Purkinje cell (primary cell): ENCODE data around the gene PCDHB13. TPM values are rescaled to one million over a fixed set of nuclear protein-coding genes. Genes with fewer than 3 reads are reported as not detected.

Source experiments
- polyA plus RNA-seq: library from polyadenylated mRNA; unstranded; fragments of >200 nt; fragmentation: Nextera tagmentation; gene quantifications from 2 replicates; pipeline ENCODE4 v1.2.1, GENCODE V29; 2014

Gene PCDHB13
- 2.0 and 5.2 TPM in 2 replicates for polyA plus RNA-seq

DNA sequence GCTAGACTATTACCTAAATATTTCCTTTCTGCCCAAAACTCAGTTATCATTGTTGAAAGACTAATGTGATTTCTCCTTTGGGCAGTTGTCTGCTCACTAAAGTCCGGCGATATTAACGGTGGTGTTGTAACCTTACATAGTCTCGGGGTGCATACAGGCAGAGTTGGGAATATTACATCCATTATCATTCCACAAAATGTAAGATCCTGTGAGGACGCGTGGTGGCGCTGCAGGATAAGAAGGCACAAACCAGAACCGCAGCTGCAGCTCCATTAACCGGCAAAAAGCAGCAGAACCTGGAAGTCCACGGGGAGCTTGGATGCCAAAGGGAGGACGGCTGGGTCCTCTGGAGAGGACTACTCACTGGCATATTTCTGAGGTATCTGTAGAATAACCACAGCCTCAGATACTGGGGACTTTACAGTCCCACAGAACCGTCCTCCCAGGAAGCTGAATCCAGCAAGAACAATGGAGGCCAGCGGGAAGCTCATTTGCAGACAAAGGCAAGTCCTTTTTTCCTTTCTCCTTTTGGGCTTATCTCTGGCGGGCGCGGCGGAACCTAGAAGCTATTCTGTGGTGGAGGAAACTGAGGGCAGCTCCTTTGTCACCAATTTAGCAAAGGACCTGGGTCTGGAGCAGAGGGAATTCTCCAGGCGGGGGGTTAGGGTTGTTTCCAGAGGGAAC, at the start of gene PCDHB13:
Gene PCDHB13, plus strand, starts transcription at position 264 of the 684 bp plus-strand sequence. Its CDS starts 205 bp downstream, at position 469.

DNA sequence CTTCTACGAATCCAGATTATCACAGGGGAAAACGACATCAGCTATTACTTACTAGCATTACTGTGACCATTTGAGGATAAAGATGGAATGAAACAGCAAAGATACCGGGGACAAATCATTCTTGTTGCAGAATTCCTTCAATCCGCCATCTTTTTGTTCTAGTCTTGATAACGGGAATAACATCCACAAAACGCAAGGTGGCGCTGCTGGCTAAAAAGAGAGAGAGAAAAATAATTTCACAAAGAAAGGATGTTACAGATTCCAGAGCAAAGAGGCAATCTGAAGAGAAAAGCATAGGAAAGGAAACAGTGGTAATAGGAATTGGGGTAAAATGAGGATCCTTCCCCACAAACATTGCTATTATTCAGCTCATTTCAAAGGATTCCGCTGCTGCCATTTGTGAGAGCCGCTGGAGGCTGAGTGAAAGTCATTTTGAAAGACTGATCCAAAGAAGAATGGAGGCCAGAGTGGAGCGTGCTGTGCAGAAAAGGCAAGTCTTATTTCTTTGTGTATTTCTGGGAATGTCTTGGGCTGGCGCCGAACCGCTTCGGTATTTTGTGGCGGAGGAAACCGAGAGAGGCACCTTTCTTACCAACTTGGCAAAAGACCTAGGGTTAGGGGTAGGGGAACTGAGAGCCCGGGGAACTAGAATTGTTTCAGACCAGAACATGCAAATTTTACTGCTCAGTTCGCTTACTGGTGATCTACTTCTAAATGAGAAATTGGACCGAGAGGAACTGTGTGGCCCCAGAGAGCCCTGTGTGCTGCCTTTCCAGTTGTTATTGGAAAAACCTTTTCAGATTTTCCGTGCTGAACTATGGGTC, 41.1 kb upstream of the PCDHB13 start, which contains the start of gene PCDHB7:
Gene PCDHB7, plus strand, starts transcription at position 264 of the 824 bp plus-strand sequence. Its CDS starts 192 bp downstream, at position 456.

DNA sequence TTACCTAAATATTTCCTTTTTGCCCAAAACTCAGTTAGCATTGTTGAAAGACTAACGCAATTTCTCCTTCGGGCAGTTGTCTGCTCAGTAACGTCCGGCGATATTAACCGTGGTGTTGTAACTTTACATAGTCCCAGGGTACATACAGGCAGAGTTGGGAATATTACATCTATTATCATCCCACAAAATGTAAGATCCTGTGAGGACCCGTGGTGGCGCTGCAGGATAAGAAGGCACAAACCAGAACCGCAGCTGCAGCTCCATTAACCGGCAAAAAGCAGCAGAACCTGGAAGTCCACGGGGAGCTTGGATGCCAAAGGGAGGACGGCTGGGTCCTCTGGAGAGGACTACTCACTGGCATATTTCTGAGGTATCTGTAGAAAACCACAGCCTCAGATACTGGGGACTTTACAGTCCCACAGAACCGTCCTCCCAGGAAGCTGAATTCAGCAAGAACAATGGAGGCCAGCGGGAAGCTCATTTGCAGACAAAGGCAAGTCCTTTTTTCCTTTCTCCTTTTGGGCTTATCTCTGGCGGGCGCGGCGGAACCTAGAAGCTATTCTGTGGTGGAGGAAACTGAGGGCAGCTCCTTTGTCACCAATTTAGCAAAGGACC, 36.0 kb upstream of the PCDHB13 start, which contains the start of gene PCDHB8:
Gene PCDHB8, plus strand, starts transcription at position 214 of the 615 bp plus-strand sequence. Its CDS starts 245 bp downstream, at position 459.

DNA sequence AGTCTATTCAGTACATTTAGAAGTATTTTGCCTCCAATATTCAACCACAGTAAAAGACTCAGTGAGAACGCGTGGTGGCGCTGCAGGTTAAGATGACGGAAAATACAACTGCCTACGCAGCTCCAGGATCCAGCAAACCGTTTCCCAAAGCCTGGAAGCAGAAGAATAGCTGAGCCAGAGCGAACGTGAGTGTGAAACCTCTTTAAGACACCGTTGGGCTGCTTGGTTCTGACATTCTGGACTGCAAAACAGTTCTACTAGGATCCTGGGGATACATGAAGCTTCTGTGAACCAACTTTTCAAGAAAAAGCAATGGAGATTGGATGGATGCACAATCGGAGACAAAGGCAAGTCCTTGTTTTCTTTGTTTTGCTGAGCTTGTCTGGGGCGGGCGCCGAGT, 31.5 kb upstream of the PCDHB13 start, which contains the start of gene PCDHB16:
Gene PCDHB16, plus strand, starts transcription at position 140 of the 400 bp plus-strand sequence. Its CDS starts 173 bp downstream, at position 313.

DNA sequence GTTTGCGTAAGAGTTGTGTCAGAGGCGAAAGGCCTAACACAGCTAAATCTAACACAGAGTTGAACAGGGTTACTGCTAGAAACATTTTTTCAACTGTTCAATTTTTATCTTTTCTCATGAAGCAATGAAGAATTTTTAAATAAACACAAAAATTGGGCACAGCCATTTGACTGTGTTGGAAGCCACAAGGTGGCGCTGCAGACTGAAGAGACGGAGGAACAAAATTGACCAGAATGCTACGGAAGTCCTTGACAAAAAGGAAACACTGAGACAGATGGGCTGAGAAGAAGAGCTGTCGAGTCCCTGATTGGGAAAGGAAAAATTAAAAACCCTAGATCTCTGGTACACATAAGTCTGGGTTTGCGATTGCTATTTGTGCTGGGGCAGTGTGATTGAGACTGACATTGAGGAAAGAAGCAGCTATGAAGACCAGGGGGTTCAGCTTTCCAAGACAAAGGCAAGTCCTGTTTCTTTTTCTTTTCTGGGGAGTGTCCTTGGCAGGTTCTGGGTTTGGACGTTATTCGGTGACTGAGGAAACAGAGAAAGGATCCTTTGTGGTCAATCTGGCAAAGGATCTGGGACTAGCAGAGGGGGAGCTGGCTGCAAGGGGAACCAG, 26.7 kb upstream of the PCDHB13 start, which contains the start of gene PCDHB9:
Gene PCDHB9, plus strand, starts transcription at position 265 of the 616 bp plus-strand sequence. Its CDS starts 158 bp downstream, at position 423.

DNA sequence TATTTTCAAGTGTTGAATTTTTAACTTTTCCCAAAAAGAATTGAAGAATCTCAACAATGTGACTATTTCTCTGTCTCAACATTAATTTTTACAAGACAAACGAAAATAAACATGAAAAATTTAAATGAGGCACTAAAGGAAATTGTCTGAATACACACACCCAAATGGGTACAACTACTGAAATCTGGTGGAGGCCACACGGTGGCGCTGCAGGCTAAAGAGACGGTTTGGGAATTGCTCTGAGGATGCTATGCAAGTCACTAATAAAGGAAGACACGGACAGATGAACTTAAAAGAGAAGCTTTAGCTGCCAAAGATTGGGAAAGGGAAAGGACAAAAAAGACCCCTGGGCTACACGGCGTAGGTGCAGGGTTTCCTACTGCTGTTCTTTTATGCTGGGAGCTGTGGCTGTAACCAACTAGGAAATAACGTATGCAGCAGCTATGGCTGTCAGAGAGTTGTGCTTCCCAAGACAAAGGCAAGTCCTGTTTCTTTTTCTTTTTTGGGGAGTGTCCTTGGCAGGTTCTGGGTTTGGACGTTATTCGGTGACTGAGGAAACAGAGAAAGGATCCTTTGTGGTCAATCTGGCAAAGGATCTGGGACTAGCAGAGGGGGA, 21.5 kb upstream of the PCDHB13 start, which contains the start of gene PCDHB10:
Gene PCDHB10, plus strand, starts transcription at position 244 of the 616 bp plus-strand sequence. Its CDS starts 200 bp downstream, at position 444.

DNA sequence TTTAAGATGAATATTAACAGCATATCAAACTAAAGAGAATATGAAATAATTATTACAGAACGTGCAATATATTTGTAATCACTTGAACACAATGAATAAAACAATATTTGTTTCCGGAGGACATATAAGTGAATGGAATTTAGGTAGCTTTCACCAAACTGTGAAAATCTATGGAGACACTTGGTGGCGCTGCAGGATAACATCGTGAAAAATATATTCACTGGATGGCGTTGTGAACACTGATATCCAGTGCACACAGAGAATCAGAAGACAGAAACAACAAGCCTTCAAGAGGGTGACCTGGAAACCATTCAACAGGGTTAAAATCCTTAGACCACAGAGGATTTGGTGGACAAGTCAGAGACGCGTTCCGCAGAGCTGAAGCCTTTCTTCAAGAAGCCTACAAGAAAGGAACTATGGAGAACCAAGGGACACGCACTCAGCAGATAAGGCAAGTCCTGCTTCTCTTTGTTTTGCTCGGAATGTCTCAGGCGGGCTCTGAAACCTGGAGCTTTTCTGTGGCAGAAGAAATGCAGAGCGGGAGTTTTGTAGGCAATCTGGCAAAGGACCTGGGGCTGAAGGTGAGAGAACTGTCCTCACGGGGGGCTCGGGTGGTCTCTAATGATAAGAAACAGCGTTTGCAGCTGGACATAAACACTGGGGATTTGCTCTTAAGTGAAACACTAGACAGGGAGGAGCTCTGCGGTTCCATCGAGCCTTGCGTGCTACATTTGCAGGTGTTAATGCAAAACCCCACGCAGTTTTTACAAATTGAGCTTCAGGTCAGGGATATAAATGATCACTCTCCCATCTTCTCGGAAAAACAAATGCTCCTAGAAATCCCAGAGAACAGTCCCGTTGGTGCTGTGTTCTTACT, 14.1 kb upstream of the PCDHB13 start, which contains the start of gene PCDHB11:
Gene PCDHB11, plus strand, starts transcription at position 269 of the 877 bp plus-strand sequence. Its CDS starts 148 bp downstream, at position 417.

DNA sequence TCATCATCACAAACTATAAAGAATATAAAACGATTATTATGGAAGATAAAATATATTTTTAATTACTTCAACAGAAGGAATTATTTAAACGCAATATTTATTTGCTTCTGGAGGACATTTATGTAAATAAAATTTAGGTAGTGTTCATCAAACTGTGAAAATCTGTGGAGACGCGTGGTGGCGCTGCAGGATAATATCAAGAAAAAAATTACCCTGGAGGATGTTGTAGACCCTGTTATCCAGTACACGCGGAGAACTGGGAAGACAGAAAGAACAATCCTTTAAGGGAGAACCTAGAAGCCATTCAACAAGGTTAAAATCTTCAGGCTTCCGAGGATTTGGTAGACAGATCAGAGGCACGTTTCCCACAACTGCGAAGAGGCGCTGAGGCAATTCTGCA, 5.2 kb upstream of the PCDHB13 start, which contains the start of gene PCDHB12:
Gene PCDHB12, plus strand, starts transcription at position 242 of the 400 bp plus-strand sequence. CDS start 189 bp downstream, outside the sequence.

DNA sequence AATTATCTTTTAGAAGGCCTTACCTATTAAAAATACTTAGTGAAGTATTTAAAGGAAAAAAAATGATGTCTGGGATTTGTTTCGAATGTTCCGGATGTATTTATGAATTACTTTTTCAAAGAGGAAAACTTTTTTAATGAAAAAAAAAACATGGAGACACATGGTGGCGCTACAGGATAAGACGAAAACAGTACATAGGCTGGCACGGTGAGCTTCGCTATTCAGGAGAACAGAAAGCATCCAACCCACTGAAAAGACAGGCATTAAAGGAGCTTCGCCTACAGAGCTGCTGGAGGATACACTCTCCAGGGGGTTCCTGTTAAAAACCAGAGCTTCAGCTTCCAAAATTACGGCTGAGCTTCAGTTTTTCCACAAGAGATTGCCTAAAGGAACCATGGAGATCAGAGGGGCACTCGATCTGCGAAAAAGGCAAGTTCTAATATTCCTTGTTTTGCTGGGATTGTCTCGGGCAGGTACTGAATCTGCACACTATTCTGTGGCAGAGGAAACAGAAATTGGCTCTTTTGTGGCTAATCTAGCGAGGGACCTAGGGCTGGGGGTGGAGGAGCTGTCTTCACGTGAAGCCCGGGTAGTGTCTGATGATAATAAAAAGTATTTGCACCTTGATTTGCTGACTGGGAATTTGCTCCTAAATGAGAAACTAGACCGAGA, 9.5 kb downstream of the PCDHB13 start, which contains the start of gene PCDHB14:
Gene PCDHB14, plus strand, starts transcription at position 232 of the 672 bp plus-strand sequence. Its CDS starts 163 bp downstream, at position 395.

DNA sequence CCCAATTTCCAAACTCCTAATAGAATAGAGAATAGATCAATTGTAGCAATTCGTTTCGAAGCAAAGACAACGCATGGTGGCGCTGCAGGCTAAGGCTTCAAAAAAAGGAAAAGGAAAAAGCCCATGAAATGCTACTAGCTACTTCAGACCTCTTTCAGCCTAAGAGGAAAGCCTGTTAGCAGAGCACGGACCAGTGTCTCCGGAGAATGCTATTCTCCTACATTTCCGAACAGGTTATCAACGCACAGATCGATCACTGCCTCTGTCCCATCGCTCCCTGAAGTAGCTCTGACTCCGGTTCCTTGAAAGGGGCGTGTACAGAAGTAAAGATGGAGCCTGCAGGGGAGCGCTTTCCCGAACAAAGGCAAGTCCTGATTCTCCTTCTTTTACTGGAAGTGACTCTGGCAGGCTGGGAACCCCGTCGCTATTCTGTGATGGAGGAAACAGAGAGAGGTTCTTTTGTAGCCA, 31.6 kb downstream of the PCDHB13 start, which contains the start of gene PCDHB15:
Gene PCDHB15, plus strand, starts transcription at position 146 of the 468 bp plus-strand sequence. Its CDS starts 184 bp downstream, at position 330.

Other genes with a start within 250 kb of the PCDHB13 start
- 22.6 and 36.9 TPM in 2 replicates for gene PCDHAC2, start 247.4 kb upstream of the PCDHB13 start, polyA plus RNA-seq
- gene PCDHB1, start 162.5 kb upstream of the PCDHB13 start, polyA plus RNA-seq: not detected in 2 replicates
- 4.7 and 8.3 TPM in 2 replicates for gene PCDHB2, start 119.3 kb upstream of the PCDHB13 start, polyA plus RNA-seq
- gene PCDHB3, start 113.4 kb upstream of the PCDHB13 start, polyA plus RNA-seq: 3.7 and 7.5 TPM in 2 replicates
- gene PCDHB4, start 92.1 kb upstream of the PCDHB13 start, polyA plus RNA-seq: 6.0 and 16.8 TPM in 2 replicates
- 2.1 and 4.8 TPM in 2 replicates for gene PCDHB5, start 78.7 kb upstream of the PCDHB13 start, polyA plus RNA-seq
- gene PCDHB6, start 63.9 kb upstream of the PCDHB13 start, polyA plus RNA-seq: 1.0 and 1.4 TPM in 2 replicates
- gene PCDHB7, start 41.3 kb upstream of the PCDHB13 start, polyA plus RNA-seq: 0.78 TPM in 1 of 2 replicates, not detected in the other
- not detected in 2 replicates for gene PCDHB8, start 36.1 kb upstream of the PCDHB13 start, polyA plus RNA-seq
- 0.09 and 0.70 TPM in 2 replicates for gene PCDHB16, start 31.5 kb upstream of the PCDHB13 start, polyA plus RNA-seq
- gene PCDHB9, start 26.8 kb upstream of the PCDHB13 start, polyA plus RNA-seq: 0.21 and 0.81 TPM in 2 replicates
- 1.2 and 3.6 TPM in 2 replicates for gene PCDHB10, start 21.6 kb upstream of the PCDHB13 start, polyA plus RNA-seq
- 1.1 and 1.6 TPM in 2 replicates for gene PCDHB11, start 14.3 kb upstream of the PCDHB13 start, polyA plus RNA-seq
- gene PCDHB12, start 5.2 kb upstream of the PCDHB13 start, polyA plus RNA-seq: 2.6 and 2.8 TPM in 2 replicates
- gene PCDHB14, start 9.4 kb downstream of the PCDHB13 start, polyA plus RNA-seq: 5.3 and 5.4 TPM in 2 replicates
- gene PCDHB15, start 31.5 kb downstream of the PCDHB13 start, polyA plus RNA-seq: 28.7 and 30.0 TPM in 2 replicates
- gene SLC25A2, start 90.1 kb downstream of the PCDHB13 start, polyA plus RNA-seq: not detected in 2 replicates
- 374 and 453 TPM in 2 replicates for gene TAF7, start 106.9 kb downstream of the PCDHB13 start, polyA plus RNA-seq
- 0.69 TPM in 1 of 2 replicates, not detected in the other for gene PCDHGA1, start 116.6 kb downstream of the PCDHB13 start, polyA plus RNA-seq
- gene PCDHGA2, start 124.8 kb downstream of the PCDHB13 start, polyA plus RNA-seq: 1.9 TPM in 1 of 2 replicates, not detected in the other
- gene PCDHGA3, start 129.9 kb downstream of the PCDHB13 start, polyA plus RNA-seq: 1.3 and 4.3 TPM in 2 replicates
- not detected in 2 replicates for gene PCDHGB1, start 136.2 kb downstream of the PCDHB13 start, polyA plus RNA-seq
- 0.27 TPM in 1 of 2 replicates, not detected in the other for gene PCDHGA4, start 141.1 kb downstream of the PCDHB13 start, polyA plus RNA-seq
- 0.08 and 2.9 TPM in 2 replicates for gene PCDHGB2, start 146.1 kb downstream of the PCDHB13 start, polyA plus RNA-seq
- gene PCDHGA5, start 150.2 kb downstream of the PCDHB13 start, polyA plus RNA-seq: 2.2 and 2.5 TPM in 2 replicates
- gene PCDHGB3, start 156.3 kb downstream of the PCDHB13 start, polyA plus RNA-seq: 0.06 and 1.2 TPM in 2 replicates
- 0.30 and 0.60 TPM in 2 replicates for gene PCDHGA6, start 160.0 kb downstream of the PCDHB13 start, polyA plus RNA-seq
- gene PCDHGA7, start 168.8 kb downstream of the PCDHB13 start, polyA plus RNA-seq: 0.73 and 1.8 TPM in 2 replicates
- 1.8 and 2.1 TPM in 2 replicates for gene PCDHGB4, start 173.8 kb downstream of the PCDHB13 start, polyA plus RNA-seq
- 0.11 and 0.13 TPM in 2 replicates for gene PCDHGA8, start 178.7 kb downstream of the PCDHB13 start, polyA plus RNA-seq
- 0.32 TPM in 1 of 2 replicates, not detected in the other for gene PCDHGB5, start 184.0 kb downstream of the PCDHB13 start, polyA plus RNA-seq
- gene PCDHGA9, start 188.9 kb downstream of the PCDHB13 start, polyA plus RNA-seq: 1.1 and 1.9 TPM in 2 replicates
- gene PCDHGB6, start 194.1 kb downstream of the PCDHB13 start, polyA plus RNA-seq: 0.31 and 0.42 TPM in 2 replicates
- 6.1 and 7.8 TPM in 2 replicates for gene PCDHGA10, start 199.1 kb downstream of the PCDHB13 start, polyA plus RNA-seq
- gene PCDHGB7, start 203.8 kb downstream of the PCDHB13 start, polyA plus RNA-seq: 0.35 TPM in 1 of 2 replicates, not detected in the other
- 1.5 and 2.4 TPM in 2 replicates for gene PCDHGA11, start 207.1 kb downstream of the PCDHB13 start, polyA plus RNA-seq
- gene PCDHGA12, start 216.6 kb downstream of the PCDHB13 start, polyA plus RNA-seq: 3.6 and 4.3 TPM in 2 replicates